HG02642 (cell line): ENCODE results near the gene VIPR2.
"Not testable (repeated sequence)": the region's sequence is repeated elsewhere in the genome, so short reads cannot be mapped to it uniquely, and the experiment has no call there.

Experiments used
- ATAC-seq: cut with Tn5 transposase; IDR thresholded peaks from one replicate; pipeline ENCODE4 v1.9.1; 2021; ENCODE audit warnings: mild to moderate bottlenecking; ENCODE audit not compliant: unreplicated experiment, poor library complexity

Gene VIPR2

GRCh38 chr7:159095979-159096411 is 48.7 kb downstream of the VIPR2 start:
- ATAC-seq, result no peak

DNA sequence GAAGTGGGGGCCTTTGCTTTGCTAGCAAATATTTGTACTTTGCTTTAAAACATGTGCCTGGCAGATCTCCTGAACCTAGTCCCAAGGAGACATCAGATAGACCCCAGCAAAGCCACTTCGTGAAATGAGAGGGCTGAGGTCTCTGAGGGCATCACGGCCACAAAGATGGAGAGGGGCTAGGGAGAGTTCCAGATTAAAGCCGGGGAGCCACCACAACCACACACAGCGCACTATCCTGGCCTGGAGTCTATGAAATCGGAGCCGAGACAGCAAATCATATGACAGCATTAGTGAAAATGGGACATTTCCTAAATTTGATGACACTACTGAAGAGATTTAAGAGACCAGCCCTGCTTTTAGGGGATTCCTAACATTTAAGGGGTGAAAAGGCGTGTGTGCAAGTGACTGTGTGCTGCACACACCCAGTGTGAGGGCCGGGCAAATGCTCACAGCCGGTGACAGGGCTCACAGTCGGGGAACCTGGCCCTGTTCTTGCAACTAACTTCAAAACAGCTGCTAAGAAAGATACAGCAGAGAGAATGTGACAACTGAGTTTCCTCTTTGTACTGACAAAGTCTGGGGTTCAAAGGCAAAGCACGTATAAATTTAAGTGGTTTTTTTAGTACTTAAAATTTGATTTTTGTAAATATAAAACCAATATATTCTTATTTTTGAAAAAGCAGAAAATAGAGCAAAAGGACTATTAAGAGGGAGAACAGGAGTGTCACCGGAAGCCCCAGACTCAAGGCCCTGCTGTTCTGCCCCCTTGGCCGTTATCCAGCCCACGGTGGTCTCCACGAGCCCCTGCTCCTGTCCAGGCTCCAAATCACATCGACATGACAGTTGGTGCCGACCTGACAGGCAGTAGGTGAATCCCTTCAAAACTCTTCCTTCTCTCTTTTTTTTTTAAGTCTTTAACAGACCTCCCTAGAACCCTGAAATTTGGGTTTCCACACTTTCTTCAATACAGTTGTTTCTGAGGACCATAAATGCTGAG is 49.5 kb downstream of the VIPR2 start:
- no peak for ATAC-seq

DNA sequence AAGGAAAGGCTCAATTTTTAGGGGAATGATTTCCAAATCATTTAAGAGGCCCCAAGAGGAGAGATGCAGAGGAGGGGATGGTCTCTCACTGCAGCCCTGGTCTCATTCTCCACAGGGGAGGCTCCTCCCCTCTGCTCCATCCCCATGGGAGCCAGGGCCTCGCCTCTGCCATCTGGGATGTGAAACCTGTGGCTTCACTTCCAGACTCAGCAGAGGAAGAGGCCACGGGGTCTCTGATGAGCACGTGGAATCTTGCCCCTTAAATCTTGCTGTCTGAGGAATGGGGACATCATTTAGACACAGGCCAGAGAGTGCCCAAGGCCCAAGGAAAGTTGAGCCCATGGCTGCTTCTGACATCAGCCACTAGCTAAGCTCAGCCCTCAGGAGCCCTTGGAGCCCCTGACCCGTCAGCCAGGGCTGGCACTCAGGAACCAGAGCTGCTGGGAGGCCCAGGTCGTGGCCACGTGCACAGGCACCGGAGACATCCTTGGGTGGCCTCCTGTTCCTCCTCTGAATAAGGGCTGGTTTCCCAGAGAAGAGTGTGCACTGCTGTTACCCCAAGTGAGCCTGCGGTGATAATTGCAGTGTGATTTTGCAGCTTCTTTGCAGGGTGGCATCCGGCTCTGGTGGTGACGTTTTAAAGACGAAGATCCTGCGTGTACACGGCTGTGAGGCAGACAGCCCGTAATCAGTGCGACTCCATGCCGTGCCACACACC is 50.5 kb downstream of the VIPR2 start:
- no peak for ATAC-seq

GRCh38 chr7:159093351-159093971 is 51.2 kb downstream of the VIPR2 start:
- ATAC-seq, result no peak

- no peak for ATAC-seq
Observed at GRCh38 chr7:159092701-159093121, 52.0 kb downstream of the VIPR2 start.

DNA sequence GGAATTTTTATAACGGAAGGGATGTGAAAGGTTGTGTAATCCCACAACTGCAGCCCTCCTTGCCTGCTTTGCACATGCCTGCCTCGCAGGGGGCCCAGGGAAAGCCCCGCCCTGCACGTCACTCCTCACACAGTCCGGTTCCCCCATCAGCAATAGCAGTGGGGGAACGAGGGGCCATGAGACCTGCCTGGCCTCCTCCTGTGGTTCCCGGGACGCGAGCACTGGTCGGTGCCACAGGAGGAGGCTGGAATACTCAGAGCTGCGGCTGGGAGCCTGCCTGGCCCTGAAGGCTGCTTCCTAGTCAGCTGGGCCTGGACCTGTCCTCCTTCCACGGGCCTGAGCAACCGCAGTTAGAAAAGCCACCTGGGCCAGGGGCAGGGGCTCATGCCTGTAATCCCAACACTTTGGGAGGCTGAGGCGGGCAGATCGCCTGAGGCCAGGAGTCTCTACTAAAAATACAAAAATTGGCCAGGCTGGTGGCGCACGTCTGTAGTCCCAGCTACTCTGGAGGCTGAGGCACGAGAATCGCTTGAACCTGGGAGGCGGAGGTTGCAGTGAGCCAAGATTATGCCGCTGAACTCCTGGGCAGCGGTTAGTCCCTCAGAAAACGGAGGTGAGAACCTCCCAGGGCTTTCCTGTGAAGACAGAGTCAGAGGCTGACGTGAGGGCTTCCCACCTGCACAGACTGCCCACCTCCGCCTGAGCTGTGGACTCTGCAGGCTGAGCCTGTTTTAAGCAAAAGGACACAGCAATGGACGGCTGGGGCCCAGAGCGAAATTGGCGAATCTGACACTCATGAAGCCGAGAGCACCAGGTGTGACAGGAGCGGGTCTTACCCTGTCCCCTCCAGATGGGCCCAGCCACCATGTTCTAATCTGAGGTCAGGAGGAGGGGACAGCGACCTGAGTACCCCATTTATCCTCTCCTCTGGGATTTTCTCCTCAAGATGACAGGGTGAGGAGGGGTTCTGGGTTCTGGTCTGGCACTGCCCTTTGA is 52.9 kb downstream of the VIPR2 start:
- no peak for ATAC-seq

DNA sequence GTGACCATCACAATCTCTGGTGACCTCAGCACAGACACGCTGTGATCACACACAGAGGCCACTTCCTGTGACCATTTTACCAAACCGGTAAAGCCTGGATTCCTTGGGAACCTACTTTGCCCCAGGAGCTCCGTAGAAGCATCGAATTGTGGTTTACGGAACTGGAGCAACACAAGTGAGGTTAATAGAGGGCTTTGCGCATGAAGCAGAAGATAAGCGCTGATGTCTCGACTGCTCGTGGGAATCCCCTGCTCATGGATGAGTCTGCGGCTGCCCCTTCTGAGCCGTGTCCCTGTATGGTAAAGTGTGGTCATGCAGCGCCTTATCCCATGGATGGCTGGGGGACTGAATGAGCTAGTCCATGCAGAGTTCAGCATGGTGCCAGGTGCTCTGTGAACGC is 53.6 kb downstream of the VIPR2 start:
- ATAC-seq, result no peak

- no peak for ATAC-seq
Observed at GRCh38 chr7:159088016-159088865, 56.4 kb downstream of the VIPR2 start.

DNA sequence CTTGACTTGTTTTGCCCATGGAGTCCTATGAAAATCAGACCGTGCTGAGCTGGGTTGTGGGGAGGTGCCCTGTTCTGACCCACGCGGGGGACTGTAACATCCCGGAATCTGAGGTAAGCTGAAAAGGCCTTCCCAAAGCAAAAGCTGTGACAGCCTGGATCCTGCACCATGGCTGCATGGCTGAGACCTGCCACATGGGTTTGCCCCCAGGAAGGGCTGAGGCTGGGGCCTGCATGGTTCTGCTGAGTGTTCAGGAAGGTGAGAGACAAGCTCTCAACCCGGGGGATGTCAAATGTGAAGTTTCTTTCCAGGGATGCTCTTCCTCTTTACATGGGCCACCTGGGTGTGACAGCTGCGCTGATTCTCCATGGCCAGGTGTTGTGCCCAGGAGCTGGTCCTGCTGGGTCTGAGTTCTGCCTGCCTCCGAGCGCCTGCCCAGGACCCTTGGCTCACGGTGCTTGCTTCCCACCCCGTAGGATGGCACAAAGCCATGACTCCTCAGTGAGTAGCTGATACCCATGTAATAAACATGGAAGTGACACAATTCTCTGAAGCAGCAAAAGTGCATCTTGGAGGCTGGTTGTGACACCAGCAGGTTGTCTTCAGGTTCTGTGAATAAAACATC is 58.3 kb downstream of the VIPR2 start:
- no peak for ATAC-seq

- ATAC-seq, result no peak
Observed at GRCh38 chr7:159084069-159084801, 60.4 kb downstream of the VIPR2 start.

- no peak for ATAC-seq
Observed at GRCh38 chr7:159083698-159084068, 61.0 kb downstream of the VIPR2 start.

DNA sequence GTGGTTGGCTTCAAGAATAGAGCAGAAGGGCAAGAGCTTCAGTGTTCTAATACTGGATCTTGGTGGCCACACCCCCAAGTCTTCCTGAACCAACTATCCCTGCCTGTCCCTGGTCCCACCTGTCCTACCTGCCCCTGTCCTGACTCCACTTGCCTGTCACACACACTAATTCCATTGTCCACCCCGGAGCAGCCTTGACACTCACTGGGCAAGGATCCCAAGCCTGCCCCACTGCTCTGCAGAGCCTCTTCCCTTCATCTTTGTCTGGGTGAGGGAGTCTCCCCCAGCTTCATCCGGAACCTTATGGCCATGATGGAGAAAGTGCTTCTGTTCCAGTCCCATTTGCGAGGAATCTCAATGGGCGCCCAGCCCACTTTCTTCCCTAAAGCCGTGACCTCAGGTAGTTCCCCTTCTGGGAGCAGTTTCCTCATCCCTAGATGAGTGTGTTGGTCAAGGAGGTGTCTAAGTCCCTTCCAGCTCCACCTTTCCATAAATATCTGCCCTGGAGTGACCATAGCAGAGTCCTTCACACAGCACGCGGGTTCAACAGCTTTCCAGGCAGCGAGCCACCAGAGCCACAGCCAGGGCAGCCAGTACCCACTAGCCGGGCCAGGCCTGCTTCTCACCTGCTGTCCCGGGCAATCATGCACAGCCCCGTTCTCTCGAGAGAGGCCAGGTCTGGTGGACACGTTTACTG is 61.5 kb downstream of the VIPR2 start:
- no peak for ATAC-seq

DNA sequence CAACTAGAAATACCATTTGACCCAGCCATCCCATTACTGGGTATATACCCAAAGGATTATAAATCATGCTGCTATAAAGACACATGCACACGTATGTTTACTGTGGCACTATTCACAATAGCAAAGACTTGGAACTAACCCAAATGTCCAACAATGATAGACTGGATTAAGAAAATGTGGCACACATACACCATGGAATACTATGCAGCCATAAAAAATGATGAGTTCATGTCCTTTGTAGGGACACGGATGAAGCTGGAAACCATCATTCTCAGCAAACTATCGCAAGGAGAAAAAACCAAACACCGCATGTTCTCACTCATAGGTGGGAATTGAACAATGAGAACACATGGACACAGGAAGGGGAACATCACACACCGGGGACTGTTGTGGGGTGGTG is 62.6 kb downstream of the VIPR2 start:
- ATAC-seq, result not testable (repeated sequence)

DNA sequence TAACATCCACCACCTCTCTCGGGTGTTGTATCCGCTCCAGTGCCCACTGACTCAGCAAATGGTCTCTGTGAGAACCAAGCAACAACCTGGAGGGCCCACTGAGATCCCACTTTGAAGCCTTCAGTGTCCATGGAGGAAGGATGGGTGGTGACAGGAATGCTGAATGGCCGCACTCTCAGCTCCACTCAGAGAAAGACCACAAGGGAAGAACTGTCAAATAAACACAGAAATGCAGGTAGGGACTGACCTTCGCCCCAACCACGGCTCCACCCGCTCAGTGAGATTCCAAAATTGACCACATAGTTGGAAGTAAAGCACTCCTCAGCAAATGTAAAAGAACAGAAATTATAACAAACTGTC is 65.8 kb downstream of the VIPR2 start:
- no peak for ATAC-seq

GRCh38 chr7:159078193-159078910 is 66.3 kb downstream of the VIPR2 start:
- no peak for ATAC-seq

DNA sequence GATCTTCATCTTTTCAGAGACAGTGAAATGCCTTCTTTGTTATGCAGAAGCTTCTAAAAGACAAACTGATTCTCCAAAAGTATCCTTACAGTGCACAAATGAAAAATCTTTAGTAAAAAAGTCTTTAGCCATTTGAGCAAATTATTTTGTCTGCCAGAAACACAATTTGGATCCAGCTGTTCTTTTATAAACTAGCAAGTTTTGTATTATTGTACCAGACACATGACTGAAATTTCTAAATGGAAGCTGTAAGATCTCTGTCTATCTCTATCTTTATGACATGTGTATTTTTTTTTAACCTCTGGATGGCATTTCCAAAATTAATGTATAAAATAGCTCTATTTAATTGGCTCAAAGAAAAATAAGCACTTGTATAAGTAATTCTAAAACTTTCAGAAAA is 68.3 kb downstream of the VIPR2 start:
- no peak for ATAC-seq
